ENCODE results near the gene TYRP1.

The TYRP1 gene

GRCh38 chr9:12705738-12706391, 12.7 kb downstream of the TYRP1 start:
- TF ChIP-seq GATA1 (IDR thresholded peaks at IDR 0.05; ENCODE audit: low read depth, low read length) (no peak), POLR2A (IDR thresholded peaks at IDR 0.05; ENCODE audit: low read length) (no peak)
- DNase-seq, result no peak

- TF ChIP-seq POLR2A (IDR thresholded peaks at IDR 0.05; ENCODE audit: low read length) (no peak), GATA1 (IDR thresholded peaks at IDR 0.05; ENCODE audit: low read depth, low read length) (no peak)
- no peak for DNase-seq
Measured at GRCh38 chr9:12708562-12709298, 15.5 kb downstream of the TYRP1 start.

GRCh38 chr9:12712532-12712931, 19.3 kb downstream of the TYRP1 start:
- TF ChIP-seq GATA1 (IDR thresholded peaks at IDR 0.05; ENCODE audit: low read depth, low read length) (no peak), POLR2A (IDR thresholded peaks at IDR 0.05; ENCODE audit: low read length) (no peak)
- DNase-seq, result no peak

- no peak for DNase-seq
- no peak for TF ChIP-seq GATA1 (IDR thresholded peaks at IDR 0.05; ENCODE audit: low read depth, low read length)
- TF ChIP-seq POLR2A (IDR thresholded peaks at IDR 0.05; ENCODE audit: low read length), result no peak
Measured at GRCh38 chr9:12715268-12715667, 22.1 kb downstream of the TYRP1 start.

GRCh38 chr9:12716823-12717600, 23.8 kb downstream of the TYRP1 start:
- TF ChIP-seq POLR2A (IDR thresholded peaks at IDR 0.05; ENCODE audit: low read length) (no peak), GATA1 (IDR thresholded peaks at IDR 0.05; ENCODE audit: low read depth, low read length) (no peak)
- DNase-seq, result no peak

- no peak for DNase-seq
Measured at GRCh38 chr9:12717907-12718306, 24.7 kb downstream of the TYRP1 start.

GRCh38 chr9:12718482-12719026, 25.4 kb downstream of the TYRP1 start:
- no peak for TF ChIP-seq GATA1 (IDR thresholded peaks at IDR 0.05; ENCODE audit: low read depth, low read length)
- no peak for TF ChIP-seq POLR2A (IDR thresholded peaks at IDR 0.05; ENCODE audit: low read length)
- DNase-seq, result no peak

More at GRCh38 chr9:12717907-12718306, 24.7 kb downstream of the TYRP1 start:
- no peak for TF ChIP-seq POLR2A (IDR thresholded peaks at IDR 0.05; ENCODE audit: low read length)
- no peak for TF ChIP-seq GATA1 (IDR thresholded peaks at IDR 0.05; ENCODE audit: low read depth, low read length)

GRCh38 chr9:12719431-12719830, 26.2 kb downstream of the TYRP1 start:
- TF ChIP-seq GATA1 (IDR thresholded peaks at IDR 0.05; ENCODE audit: low read depth, low read length), result no peak
- no peak for TF ChIP-seq POLR2A (IDR thresholded peaks at IDR 0.05; ENCODE audit: low read length)

GRCh38 chr9:12720551-12720950, 27.4 kb downstream of the TYRP1 start:
- TF ChIP-seq POLR2A (IDR thresholded peaks at IDR 0.05; ENCODE audit: low read length) (no peak), GATA1 (IDR thresholded peaks at IDR 0.05; ENCODE audit: low read depth, low read length) (no peak)
- no peak for DNase-seq

More at GRCh38 chr9:12719431-12719830, 26.2 kb downstream of the TYRP1 start:
- no peak for DNase-seq

GRCh38 chr9:12722131-12722530, 28.9 kb downstream of the TYRP1 start:
- DNase-seq, result no peak
- TF ChIP-seq POLR2A (IDR thresholded peaks at IDR 0.05; ENCODE audit: low read length), result no peak
- no peak for TF ChIP-seq GATA1 (IDR thresholded peaks at IDR 0.05; ENCODE audit: low read depth, low read length)

GRCh38 chr9:12723409-12724028, 30.3 kb downstream of the TYRP1 start:
- TF ChIP-seq GATA1 (IDR thresholded peaks at IDR 0.05; ENCODE audit: low read depth, low read length), result no peak
- no peak for TF ChIP-seq POLR2A (IDR thresholded peaks at IDR 0.05; ENCODE audit: low read length)
- DNase-seq, result no peak

GRCh38 chr9:12726795-12727194, 33.6 kb downstream of the TYRP1 start:
- TF ChIP-seq POLR2A (IDR thresholded peaks at IDR 0.05; ENCODE audit: low read length) (no peak), GATA1 (IDR thresholded peaks at IDR 0.05; ENCODE audit: low read depth, low read length) (no peak)

GRCh38 chr9:12730198-12730597, 37.0 kb downstream of the TYRP1 start:
- no peak for DNase-seq
- TF ChIP-seq GATA1 (IDR thresholded peaks at IDR 0.05; ENCODE audit: low read depth, low read length) (no peak), POLR2A (IDR thresholded peaks at IDR 0.05; ENCODE audit: low read length) (no peak)

More at GRCh38 chr9:12726795-12727194, 33.6 kb downstream of the TYRP1 start:
- no peak for DNase-seq

All from erythroblast (primary cell).